DMS153 (cell line): Measurements from ENCODE around the gene ATP10B.
"Not testable (repeated sequence)": the region's sequence is repeated elsewhere in the genome, so short reads cannot be mapped to it uniquely, and the experiment has no call there.

ENCODE experiments used
- DNase-seq: peaks from one replicate; lab custom pipeline; 2025; lab: John Stamatoyannopoulos, UW

Gene ATP10B

DNA sequence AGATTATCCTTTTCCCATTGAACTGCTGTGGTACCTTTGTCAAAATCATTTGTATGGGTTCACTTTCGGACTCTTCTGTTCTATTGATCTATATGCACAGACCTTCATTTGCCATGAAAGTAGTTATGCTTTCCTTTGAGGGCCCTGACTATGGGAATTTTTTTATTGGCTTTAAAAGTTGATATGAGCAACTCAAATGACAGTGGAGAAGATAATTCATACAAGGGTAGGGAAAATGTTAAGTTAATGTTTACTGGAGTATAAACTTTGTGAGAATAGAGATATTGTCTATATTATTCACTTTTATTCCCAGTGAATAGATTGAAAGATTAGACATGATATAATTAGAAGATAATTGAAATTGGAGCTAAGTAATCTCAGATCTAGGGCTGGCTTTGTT is 94.8 kb downstream of the ATP10B start:
- DNase-seq = no peak

DNA sequence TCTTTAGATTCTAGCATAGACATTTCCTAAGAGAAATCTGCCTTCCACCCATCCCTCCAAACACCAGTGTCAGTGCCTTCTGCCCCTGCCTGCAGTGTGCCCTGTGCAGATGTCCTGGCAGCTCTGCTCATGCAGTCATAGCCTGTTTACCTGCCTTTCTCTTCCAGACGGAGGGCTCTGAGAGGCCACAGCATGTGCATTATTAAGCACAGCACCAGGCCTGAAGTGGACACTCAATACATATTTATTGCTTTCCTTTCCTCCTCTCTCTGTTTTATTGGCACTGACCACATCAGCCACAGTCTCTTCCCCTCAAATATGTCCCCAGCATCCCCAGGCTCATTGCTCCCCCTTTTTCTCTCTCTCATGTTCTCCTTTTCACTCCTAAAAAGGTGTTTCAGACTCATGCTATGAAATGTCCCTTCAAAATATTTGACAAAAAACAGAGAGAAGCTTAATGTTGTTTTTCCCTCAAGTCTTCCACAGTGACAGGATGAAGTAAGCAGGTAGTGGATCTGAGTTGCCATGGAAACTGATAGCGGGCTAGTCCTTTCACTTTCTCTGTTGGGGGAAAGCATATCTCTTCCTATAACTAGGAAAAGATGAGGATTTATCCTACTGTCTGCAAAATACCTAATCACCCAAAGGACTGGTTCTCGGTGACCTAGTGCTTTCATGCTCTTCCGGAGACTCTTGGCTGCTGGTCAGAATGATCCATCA is 100.9 kb downstream of the ATP10B start:
- no peak for DNase-seq

DNA sequence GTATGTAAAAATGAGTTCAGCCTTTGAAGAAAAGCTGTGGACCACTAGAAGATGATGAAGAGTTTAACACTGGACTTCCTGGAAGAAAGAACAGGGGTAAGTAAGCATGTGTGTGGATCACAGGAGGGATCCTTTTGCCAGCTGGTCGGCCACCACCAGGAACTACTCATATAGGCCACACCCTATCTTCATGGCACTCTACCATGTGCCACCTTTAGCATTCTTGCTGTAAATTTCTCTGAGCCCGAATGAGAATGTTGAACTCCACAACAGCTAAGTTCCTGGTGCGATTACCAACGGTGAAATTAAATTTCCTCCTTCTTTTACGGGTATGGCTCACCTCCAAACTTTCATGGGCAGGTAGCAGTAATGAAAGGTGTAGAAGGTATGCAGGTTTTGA is 102.3 kb downstream of the ATP10B start:
- no peak for DNase-seq

DNA sequence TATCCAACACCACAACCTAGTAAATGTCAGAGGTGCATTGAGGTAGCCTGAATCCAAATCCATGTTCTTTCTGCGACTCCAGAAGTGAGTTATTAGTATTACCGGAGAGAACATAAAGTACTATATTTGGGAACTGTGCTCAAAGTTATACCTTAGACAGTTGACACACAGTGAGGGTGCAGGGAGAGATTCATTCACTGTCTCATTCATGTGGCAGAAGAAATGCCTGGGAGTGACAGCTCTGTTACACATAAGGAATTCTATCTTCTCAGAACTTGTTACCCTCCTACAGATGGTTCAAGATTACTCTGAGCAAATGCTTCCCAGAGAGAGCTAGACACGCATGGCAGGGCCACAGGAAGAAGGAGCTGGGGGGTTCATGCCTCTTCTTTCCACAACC is 103.0 kb downstream of the ATP10B start:
- DNase-seq = no peak

DNA sequence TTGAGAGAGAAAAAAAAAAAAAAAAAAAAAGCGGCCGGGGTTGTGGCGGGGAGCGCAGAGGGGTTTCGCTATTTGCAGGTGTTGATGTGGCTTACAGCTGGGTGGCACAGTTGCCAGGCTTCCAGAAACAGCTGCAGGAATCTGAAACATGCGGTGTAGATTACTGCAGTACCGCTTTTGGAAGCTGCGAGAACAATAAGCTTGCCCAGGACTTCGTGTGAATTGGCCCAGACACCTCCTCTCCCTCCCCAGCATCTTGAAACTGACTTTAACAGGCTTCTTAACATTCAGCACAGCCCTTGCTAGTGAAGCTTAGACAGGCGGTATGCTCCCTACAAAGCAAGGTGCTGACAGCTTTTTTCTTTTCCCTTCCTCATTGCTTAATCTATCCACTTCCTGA is 104.0 kb downstream of the ATP10B start:
- DNase-seq = peak; percentile 3

DNA sequence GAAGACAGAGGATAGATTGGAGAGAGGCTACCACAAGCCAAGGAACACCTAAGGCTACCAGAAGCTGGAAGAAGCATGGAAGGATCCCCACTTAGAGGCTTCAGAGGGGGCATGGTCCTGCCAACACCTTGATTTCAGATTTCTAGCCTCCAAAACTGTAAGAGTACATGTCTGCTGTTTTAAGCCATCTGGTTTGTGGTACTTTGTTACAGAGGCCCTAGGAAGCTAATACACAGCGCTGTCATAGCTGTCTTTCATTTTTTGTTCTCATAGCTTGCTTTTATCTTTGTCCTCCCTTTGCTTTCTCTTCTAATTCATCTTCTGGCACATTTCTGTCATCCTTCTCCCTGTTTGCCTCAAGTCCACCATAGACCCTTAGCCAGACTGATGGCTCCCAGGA is 104.5 kb downstream of the ATP10B start:
- DNase-seq = no peak

DNA sequence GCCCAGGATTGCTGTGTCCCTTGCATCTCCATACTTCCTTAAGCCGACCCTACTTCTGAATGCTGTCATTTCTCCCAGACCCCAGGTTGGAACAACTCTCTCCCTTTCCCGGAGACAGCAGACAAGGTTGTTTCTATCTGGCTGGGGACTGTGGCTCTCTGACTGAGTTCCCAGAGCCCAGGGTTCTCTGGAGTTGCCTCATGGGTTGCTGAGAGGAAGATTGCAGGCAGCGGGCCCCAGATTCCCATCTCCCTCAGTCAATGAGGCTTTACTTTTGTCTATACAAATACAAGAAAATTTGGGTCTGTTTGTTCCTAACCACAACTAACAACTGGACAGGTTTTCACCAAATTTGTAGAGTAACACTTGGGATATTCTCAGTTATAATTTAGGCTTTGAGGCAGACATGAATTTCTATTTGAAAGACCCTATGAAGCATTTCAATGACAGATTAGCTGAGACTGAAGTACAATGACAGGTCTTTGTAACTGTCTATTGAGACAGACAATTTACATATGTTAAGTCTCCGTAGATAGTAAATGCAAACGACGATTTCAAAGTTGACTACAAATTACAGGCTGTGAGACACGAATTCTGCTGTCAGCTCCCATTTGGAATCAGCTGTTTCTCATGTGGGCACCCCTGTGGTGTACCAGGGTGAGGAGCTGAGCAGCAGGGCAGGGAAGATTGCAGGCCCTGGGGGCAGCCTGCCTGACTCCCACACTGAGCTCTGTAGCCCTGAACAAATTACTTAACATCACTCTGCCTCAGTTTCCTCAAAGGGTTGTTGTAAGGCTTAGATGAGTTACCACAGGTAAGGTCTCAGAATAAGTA is 107.5 kb downstream of the ATP10B start:
- DNase-seq = no peak

DNA sequence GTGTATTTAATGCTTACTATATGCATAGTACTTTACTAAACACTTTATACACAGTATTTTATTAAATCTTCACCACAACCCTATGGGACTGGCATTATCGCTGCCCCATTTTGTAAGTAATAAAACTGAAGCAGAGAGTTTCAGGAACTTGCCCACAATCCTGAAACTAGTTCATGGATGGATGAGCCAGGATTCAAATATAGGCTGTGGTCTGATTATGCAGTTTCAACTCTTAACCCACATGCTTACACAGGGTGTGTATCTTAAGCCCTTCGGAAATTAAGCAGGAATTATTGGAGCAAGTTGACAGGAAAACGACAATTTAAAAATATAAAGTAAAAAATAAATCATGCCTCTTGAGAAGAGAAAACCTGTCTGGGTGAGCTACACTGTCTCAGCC is 109.0 kb downstream of the ATP10B start:
- no peak for DNase-seq

DNA sequence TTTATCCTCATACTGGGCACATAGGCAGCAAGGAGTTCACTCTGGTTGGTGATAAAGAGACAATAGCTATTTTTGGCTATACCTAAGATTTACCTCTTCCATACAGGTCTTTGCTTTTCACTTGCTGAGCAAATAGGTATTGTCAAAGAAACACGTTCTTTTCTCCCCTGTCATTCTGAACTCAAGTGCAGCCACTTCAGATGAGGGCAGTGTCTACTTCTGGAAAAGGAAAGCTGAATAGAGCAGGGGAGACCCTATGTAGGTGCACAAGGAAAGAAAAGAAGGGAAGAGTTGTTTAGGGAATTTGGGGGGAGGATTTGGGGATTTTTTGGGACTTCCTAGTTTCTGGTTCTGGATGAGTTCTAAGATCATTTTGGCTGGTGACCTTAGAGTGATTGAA is 109.6 kb downstream of the ATP10B start:
- no peak for DNase-seq

DNA sequence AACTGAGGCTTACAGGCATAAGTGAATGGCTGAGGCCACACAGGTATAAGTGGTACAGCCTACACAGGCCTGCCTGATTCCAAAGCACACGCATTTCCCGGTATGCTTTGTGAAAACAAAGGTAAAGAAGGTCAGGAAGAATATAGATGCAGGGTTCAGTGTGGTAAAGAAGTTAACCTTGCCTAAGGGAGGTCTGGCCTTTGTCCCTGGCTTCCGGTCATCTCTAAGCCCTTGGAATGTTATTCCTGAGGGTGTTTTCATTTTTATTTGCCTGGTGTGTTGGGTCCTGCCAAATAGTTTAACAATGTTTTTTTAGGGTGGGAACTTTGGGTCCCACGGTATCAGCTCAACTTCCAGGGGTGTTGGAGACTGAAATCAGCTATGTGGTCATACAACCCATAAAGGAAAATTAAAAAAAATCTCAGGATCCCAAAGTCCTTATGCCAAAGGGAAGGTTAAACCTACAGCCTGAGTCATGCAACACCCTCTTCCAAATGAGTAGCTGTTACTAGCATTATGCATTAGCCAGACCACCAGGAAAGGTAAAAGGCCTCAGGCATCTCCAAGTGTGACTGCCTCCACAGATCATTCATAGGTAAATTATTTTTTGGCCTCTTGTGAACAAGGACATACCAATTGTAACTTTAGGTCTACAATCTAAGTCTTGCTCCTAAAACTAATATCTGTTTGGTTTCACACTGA is 124.6 kb downstream of the ATP10B start:
- DNase-seq = no peak

DNA sequence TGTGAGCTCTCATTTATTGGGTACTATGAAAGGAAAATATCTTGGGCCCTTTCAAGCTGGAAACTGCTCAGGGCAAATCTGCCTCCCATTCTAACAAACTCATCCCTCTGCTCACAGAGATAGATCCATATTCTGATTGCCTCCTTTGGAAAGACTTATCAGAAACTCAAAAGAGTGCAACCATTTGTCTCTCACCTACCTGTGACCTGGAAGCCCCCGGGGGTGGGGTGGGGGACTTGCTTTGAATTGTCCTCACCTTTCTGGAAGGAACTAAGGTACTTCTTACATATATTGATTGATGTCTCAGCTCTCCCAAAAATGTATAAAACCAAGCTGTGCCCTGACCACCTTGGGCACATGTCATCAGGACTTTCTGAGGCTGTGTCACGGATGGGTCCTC is 125.3 kb downstream of the ATP10B start:
- DNase-seq = no peak

DNA sequence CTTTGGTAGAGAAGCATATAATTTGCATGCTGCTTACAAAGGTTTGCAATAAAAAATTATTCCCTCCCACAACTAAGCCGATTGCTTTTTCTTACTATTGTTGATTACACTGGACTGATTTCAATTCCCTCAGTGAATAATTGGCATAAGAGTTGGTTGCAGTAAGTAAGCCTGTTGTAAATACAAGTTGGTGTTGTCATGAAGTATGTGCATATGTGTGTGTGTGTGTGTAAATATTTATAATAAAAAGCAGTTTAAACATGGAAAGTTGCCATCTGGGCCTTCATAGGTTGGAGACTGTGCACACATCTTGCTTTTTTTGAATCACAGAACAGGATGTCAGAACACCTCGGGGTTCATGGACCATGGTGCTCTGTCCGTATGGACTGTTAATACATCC is 131.2 kb downstream of the ATP10B start:
- no peak for DNase-seq

DNA sequence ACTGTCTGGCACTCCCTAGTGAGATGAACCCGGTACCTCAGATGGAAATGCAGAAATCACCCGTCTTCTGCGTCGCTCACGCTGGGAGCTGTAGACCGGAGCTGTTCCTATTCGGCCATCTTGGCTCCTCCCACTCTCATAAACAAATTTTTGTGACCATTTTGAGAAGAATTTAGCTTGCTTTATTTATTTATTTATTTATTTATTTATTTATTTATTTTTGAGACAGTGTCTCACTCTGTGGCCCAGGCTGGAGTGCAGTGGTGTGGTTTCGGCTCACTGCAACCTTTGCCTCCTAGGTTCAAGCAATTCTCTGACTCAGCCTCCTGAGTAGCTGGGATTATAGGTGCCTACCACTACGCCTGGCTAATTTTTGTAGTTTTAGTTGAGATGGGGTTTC is 136.5 kb downstream of the ATP10B start:
- DNase-seq = not testable (repeated sequence)

DNA sequence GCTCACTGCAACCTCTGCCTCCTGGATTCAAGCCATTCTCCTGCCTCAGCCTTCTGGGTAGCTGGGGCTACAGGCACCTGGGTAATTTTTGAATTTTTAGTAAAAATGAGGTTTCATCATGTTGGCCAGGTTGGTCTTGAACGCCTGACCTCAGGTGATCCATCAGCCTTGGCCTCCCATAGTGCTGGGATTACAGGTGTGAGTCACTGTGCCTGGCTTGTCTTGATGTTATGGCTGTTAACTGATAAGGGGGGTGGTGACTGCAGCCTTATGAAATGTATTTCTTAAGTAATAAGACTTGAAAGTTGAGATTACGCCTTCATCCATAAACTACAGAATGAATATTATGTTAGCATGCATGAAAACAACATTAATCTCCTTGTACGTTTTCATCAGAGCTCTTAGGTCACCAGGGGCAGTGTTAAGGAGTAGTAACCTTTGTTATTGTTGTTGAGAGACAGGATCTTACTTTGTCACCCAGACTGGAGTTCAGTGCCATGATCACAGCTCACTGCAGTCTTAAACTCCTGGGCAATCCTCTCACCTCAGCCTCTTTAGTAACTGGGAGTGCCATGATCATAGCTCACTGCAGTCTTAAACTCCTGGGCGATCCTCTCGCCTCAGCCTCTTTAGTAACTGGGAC is 148.3 kb downstream of the ATP10B start:
- no peak for DNase-seq

DNA sequence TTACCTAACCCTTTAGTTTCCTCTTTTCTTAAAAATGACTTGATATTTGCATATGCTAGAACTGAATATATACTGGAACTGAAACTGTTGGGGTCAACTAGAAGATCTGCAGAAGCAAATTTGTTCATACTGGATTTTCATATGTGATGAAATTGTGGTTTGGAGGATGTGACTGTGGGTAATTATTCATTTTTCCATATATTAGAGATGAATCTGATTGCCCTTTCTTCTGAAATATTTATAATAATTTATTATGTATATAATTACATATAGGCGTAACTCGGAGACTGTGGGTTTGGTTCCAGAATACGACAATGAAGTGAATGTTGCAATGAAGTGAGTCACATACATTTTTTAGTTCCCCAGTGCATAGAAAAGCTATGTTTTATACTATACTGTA is 149.1 kb downstream of the ATP10B start:
- no peak for DNase-seq

DNA sequence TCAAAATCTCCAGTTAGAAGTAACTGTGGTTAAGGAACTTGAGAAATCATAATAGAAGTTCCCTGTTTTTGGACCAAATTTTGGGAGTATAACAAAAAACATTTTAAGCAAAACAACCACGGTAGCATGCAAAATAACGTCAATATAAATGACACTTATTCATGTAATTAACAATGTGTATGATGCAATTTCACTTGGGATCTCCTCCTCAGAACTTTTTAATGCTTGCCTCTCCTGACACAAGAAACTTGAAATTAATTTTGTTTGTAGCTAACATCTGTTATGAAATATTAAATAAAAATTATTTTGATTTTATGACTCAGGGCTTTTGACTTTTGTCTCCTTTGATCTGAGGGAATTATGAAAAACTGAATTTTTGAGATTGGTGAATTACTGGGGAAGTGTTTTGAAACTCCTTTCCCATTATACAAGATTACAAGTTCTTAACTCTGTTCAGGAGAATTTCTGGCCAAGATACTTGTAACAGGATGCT is 149.7 kb downstream of the ATP10B start:
- no peak for DNase-seq

DNA sequence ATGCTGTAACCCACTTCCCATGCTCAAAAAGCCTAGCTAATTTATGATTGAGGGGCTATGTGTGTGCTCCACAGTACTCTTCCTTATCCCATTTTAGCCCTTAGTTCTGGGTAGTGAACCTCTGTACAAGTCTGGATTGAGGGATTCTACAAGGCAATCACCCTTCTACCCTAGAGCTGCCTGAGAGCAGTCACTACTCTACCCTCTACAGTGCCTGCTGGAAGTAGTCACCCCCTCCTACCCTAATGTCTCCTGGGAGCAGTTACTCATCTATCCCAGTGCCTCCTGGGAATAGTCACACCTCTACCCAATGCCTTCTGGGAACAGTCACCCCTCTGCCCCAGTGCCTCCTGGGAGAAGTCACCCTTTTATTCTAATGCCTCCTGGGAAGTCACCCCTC is 150.6 kb downstream of the ATP10B start:
- DNase-seq = no peak

DNA sequence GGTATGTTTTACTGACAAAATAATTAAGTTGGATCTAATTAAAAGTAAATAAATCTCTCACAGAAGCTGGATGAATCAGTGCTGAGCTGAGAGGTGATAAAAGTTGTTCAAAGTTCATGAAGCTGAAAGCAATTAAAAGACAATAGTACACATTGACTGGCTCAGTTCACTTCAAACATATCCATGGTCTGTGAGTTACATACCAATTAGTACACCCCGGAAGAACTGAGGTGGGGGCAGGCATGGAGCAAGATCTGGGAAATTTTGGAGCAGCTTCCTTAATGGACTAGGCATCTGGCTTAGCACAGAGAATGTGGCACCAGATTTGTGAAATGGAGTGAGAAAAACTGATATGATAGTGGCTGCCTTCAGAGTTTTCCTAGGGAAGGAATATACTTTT is 152.7 kb downstream of the ATP10B start:
- no peak for DNase-seq

DNA sequence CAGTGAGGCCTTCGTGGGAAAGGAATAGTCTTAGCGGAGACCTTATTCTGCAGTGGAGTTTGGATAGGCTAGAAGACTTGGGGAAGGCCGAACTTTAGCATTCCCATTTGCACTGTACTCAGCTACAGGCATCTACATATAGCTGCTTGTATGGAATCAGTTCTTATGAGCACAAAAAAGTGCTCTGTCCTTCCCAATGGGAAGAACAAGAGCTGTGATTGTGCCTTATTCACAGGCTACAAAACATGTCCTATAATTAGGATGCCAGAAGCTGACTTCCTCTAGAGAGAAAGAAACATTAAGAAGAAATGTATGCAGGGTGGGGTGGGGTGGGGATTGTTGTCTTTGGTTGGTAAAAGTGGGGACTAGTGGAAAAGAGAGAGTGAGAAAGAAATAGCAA is 154.7 kb downstream of the ATP10B start:
- DNase-seq = no peak

DNA sequence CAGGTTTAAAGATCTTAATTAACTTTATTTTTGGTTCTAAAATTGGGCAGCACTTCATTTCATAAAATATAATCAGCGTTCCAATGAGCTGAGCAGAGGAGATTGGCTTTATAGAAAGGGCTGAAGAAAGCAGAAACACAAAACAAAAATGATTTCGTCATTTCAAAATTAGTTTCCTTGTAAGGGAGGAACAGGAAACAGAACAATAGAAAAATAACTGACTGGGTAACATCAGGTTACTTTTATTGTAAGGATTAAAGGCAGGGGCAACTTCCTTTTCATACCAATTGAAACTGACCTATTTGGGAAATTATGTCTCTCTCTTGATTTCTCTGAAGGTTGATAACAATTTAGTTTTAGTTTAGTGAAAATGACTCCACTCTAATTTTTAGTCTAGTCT is 157.1 kb downstream of the ATP10B start:
- DNase-seq = no peak

DNA sequence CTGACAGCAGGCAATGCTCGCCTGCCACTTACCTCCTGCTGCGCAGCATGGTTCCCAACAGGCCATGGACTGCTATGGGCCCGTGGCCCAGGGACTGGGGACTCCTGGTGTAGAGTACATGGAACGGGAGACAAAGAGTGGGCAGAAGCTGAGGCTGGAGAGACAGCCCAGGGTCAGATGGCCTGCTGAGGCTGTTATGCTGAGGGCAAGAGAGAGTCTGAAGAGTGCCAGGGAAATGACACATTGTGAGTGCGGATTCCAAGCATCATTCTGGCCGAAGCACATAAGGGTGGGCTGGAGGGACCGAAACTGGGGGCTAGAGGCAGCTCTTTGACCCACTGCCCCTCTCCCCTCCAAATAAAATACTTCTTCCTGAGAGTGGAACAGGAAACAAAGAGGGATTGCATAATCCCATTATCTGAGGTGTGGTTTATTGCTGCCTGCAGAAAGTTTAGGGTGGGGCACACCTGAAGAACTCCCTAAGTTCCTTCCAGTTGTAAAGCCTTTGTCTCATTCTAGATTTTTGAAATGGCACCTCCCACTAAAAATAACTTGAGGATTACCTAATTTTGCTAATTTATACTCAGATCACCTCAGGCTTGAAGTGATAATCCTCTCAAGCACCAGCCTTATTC is 158.1 kb downstream of the ATP10B start:
- DNase-seq = no peak

DNA sequence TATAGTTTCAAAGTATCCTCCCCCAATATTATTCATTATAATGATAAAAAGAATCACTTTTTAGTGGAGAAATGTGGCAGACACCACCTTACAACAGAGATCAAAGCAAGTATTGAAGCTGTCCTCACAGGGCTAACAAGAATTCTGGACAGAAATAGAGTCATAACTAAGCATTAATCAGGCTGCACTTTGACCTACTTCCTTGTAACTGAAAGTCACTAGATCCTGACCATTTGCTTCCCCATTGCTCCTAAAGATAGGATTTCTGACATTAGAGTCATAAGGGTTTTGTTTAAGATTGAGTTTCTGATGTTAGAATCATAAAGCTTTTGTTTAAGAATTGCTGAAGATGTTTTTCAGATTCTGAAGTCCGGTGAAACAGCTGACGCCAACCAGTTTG is 159.7 kb downstream of the ATP10B start:
- no peak for DNase-seq
